Effector memory CD8-positive, alpha-beta T cell (primary cell): ENCODE results near the gene DUS2.
"Not testable (repeated sequence)": the region's sequence is repeated elsewhere in the genome, so short reads cannot be mapped to it uniquely, and the experiment has no call there.

Source experiments
- ATAC-seq: fragments of 150-1000 bp; cut with Tn5 transposase; replicated peaks from 2 replicates; pipeline ENCODE4 v1.10.0; 2021; ENCODE audit warnings: mild to moderate bottlenecking, moderate library complexity
- DNase-seq, 3 experiments: peaks; one replicate each; pipeline ENCODE4 v3.0.0; 2021
- H3K27ac Mint-ChIP-seq, 2 donors: one replicate each; pipeline ENCODE4 v1.8.0; 2022; ENCODE audit warnings: mild to moderate bottlenecking in 2 of 2, mixed read lengths in 2 of 2, moderate library complexity in 2 of 2
- H3K27me3 Mint-ChIP-seq, 2 donors: one replicate each; pipeline ENCODE4 v1.8.0; 2022; ENCODE audit warnings: mixed read lengths in 2 of 2
- H3K36me3 Mint-ChIP-seq: one replicate; pipeline ENCODE4 v1.8.0; 2022; ENCODE audit warnings: mild to moderate bottlenecking, moderate library complexity, mixed read lengths; ENCODE audit not compliant: insufficient read depth
- H3K4me1 Mint-ChIP-seq, 2 donors: one replicate each; pipeline ENCODE4 v1.8.0; 2022; ENCODE audit warnings: low read depth in 2 of 2, mixed read lengths in 2 of 2
- H3K4me3 Mint-ChIP-seq, 2 donors: one replicate each; pipeline ENCODE4 v1.8.0; 2022; ENCODE audit warnings: mild to moderate bottlenecking in 2 of 2, mixed read lengths in 2 of 2, moderate library complexity in 2 of 2
- H3K9me3 Mint-ChIP-seq, 2 donors: one replicate each; pipeline ENCODE4 v1.8.0; 2022; ENCODE audit warnings: mixed read lengths in 2 of 2

DUS2 gene

GRCh38 chr16:68088130-68088972 lies 65.3 kb downstream of the DUS2 start:
- Mint-ChIP-seq H3K27ac (peak overlapping the region; percentile 73 to 82), H3K4me1 (peaks cover 47 to 64% of the 10 kb centered on the region in 2 donors), H3K4me3 (peak overlapping the region; percentile 58 to 93), H3K27me3 (no peaks in the 10 kb centered on the region), H3K9me3 (no peaks in the 10 kb centered on the region), H3K36me3 (peaks cover 13% of the 10 kb centered on the region)
- DNase-seq: no peak
- ATAC-seq: no peak

- ATAC-seq: no peak
- Mint-ChIP-seq H3K27me3 (no peaks in the 10 kb centered on the region), H3K4me3 (peak overlapping the region; percentile 58 to 93), H3K4me1 (peaks cover 45 to 62% of the 10 kb centered on the region in 2 donors), H3K36me3 (peaks cover 13% of the 10 kb centered on the region), H3K27ac (peak overlapping the region; percentile 73 to 82), H3K9me3 (no peaks in the 10 kb centered on the region)
- DNase-seq: no peak
These were observed 66.0 kb downstream of the DUS2 start for GRCh38 chr16:68089067-68089466.

GRCh38 chr16:68090130-68090529 lies 67.0 kb downstream of the DUS2 start:
- H3K27ac Mint-ChIP-seq: peak overlapping the region; percentile 73 to 82
- peaks cover 4% of the 10 kb centered on the region for H3K36me3 Mint-ChIP-seq
- peak overlapping the region; percentile 56 to 93 for H3K4me3 Mint-ChIP-seq
- ATAC-seq (no peak), DNase-seq (no peak)
- no peaks in the 10 kb centered on the region for H3K27me3 Mint-ChIP-seq
- peaks cover 48 to 70% of the 10 kb centered on the region in 2 donors for H3K4me1 Mint-ChIP-seq
- no peaks in the 10 kb centered on the region for H3K9me3 Mint-ChIP-seq

GRCh38 chr16:68090533-68090932 lies 67.4 kb downstream of the DUS2 start:
- H3K4me3 Mint-ChIP-seq: peak overlapping the region; percentile 56 to 93
- H3K36me3 Mint-ChIP-seq: no peaks in the 10 kb centered on the region
- ATAC-seq (no peak), DNase-seq (no peak)
- no peaks in the 10 kb centered on the region for H3K9me3 Mint-ChIP-seq
- peak overlapping the region; percentile 73 to 82 for H3K27ac Mint-ChIP-seq
- peaks cover 51 to 73% of the 10 kb centered on the region in 2 donors for H3K4me1 Mint-ChIP-seq
- H3K27me3 Mint-ChIP-seq: no peaks in the 10 kb centered on the region

GRCh38 chr16:68091380-68092261 lies 68.5 kb downstream of the DUS2 start:
- DNase-seq: no peak
- Mint-ChIP-seq H3K9me3 (no peaks in the 10 kb centered on the region), H3K4me3 (peak overlapping the region; percentile 56 to 93), H3K27me3 (no peaks in the 10 kb centered on the region), H3K4me1 (peaks cover 57 to 80% of the 10 kb centered on the region in 2 donors), H3K36me3 (no peaks in the 10 kb centered on the region), H3K27ac (peak overlapping the region; percentile 73 to 82)
- no peak for ATAC-seq

GRCh38 chr16:68092275-68092674 lies 69.2 kb downstream of the DUS2 start:
- not testable (repeated sequence) for H3K36me3 Mint-ChIP-seq, H3K9me3 Mint-ChIP-seq, DNase-seq, H3K27me3 Mint-ChIP-seq, ATAC-seq
- Mint-ChIP-seq H3K4me3 (peak overlapping the region; percentile 56 to 93), H3K4me1 (peaks cover 61 to 82% of the 10 kb centered on the region in 2 donors), H3K27ac (peak overlapping the region in 1 of 2 donors; percentile 82)

- Mint-ChIP-seq H3K36me3 (peaks cover 3% of the 10 kb centered on the region), H3K9me3 (no peaks in the 10 kb centered on the region), H3K4me1 (peaks cover 58 to 78% of the 10 kb centered on the region in 2 donors), H3K4me3 (peak overlapping the region; percentile 41 to 67), H3K27me3 (no peaks in the 10 kb centered on the region), H3K27ac (peak overlapping the region; percentile 39 to 92)
- DNase-seq: no peak
- peak; percentile 90 for ATAC-seq
These were observed 70.9 kb downstream of the DUS2 start for GRCh38 chr16:68093816-68094613.

GRCh38 chr16:68094614-68094934 lies 71.5 kb downstream of the DUS2 start:
- ATAC-seq (no peak), DNase-seq (no peak)
- Mint-ChIP-seq H3K9me3 (no peaks in the 10 kb centered on the region), H3K36me3 (peaks cover 3% of the 10 kb centered on the region), H3K4me3 (peak overlapping the region in 1 of 2 donors; percentile 67), H3K27me3 (no peaks in the 10 kb centered on the region), H3K27ac (peak overlapping the region; percentile 39 to 92), H3K4me1 (peaks cover 56 to 73% of the 10 kb centered on the region in 2 donors)

- Mint-ChIP-seq H3K27me3 (no peaks in the 10 kb centered on the region), H3K27ac (peak overlapping the region; percentile 20 to 24), H3K9me3 (no peaks in the 10 kb centered on the region), H3K36me3 (peaks cover 12% of the 10 kb centered on the region), H3K4me1 (peaks cover 52 to 62% of the 10 kb centered on the region in 2 donors), H3K4me3 (peak overlapping the region in 1 of 2 donors; percentile 48)
- ATAC-seq (no peak), DNase-seq (no peak)
These were observed 73.4 kb downstream of the DUS2 start for GRCh38 chr16:68096491-68096890.

GRCh38 chr16:68097088-68097487 lies 74.0 kb downstream of the DUS2 start:
- ATAC-seq (no peak), DNase-seq (no peak)
- no peaks in the 10 kb centered on the region for H3K9me3 Mint-ChIP-seq
- peaks cover 12% of the 10 kb centered on the region for H3K36me3 Mint-ChIP-seq
- peaks cover 52 to 61% of the 10 kb centered on the region in 2 donors for H3K4me1 Mint-ChIP-seq
- H3K4me3 Mint-ChIP-seq: peak overlapping the region in 1 of 2 donors; percentile 48
- peak overlapping the region; percentile 3 to 20 for H3K27ac Mint-ChIP-seq
- H3K27me3 Mint-ChIP-seq: no peaks in the 10 kb centered on the region

GRCh38 chr16:68097895-68098294 lies 74.8 kb downstream of the DUS2 start:
- Mint-ChIP-seq H3K4me1 (peaks cover 56 to 65% of the 10 kb centered on the region in 2 donors), H3K27ac (peak overlapping the region in 1 of 2 donors; percentile 20), H3K36me3 (peaks cover 12% of the 10 kb centered on the region)

GRCh38 chr16:68100488-68100887 lies 77.4 kb downstream of the DUS2 start:
- no peaks in the 10 kb centered on the region for H3K27me3 Mint-ChIP-seq
- H3K9me3 Mint-ChIP-seq: no peaks in the 10 kb centered on the region
- ATAC-seq (peak; percentile 78), DNase-seq (no peak)
- H3K27ac Mint-ChIP-seq: peak overlapping the region; percentile 67 to 92
- H3K4me3 Mint-ChIP-seq: peak overlapping the region; percentile 66 to 71
- peaks cover 62 to 69% of the 10 kb centered on the region in 2 donors for H3K4me1 Mint-ChIP-seq
- H3K36me3 Mint-ChIP-seq: peaks cover 21% of the 10 kb centered on the region

More at GRCh38 chr16:68097895-68098294, 74.8 kb downstream of the DUS2 start:
- ATAC-seq: no peak
- DNase-seq: no peak
- H3K4me3 Mint-ChIP-seq: no peak overlapping the region
- no peaks in the 10 kb centered on the region for H3K9me3 Mint-ChIP-seq
- H3K27me3 Mint-ChIP-seq: no peaks in the 10 kb centered on the region

- Mint-ChIP-seq H3K27ac (peak overlapping the region; percentile 84 to 85), H3K9me3 (peaks cover 2 to 5% of the 10 kb centered on the region in 2 donors), H3K4me3 (peak overlapping the region; percentile 57 to 61), H3K4me1 (peaks cover 71 to 91% of the 10 kb centered on the region in 2 donors), H3K36me3 (peaks cover 22% of the 10 kb centered on the region), H3K27me3 (no peaks in the 10 kb centered on the region)
- no peak for DNase-seq
- no peak for ATAC-seq
These were observed 82.5 kb downstream of the DUS2 start for GRCh38 chr16:68105611-68106010.
